ENCODE measurements around the gene CBX7. TPM values are rescaled to one million over a fixed set of nuclear protein-coding genes. Genes with fewer than 3 reads are reported as not detected.

The CBX7 gene
- total and polyA plus RNA-seq, 4 donors: 2.2 to 21.8 (median 14.9) TPM

- Histone ChIP-seq H3K4me1 (ENCODE audit: control insufficient read depth in 4 of 4, insufficient read depth in 4 of 4, low read length in 3 of 4) (peaks cover 16 to 53% (median 38%) of the 10 kb centered on the region in 4 donors), H3K9me3 (ENCODE audit: control insufficient read depth in 4 of 4, low read length in 3 of 4) (no peaks in the 10 kb centered on the region), H3K36me3 (ENCODE audit: control insufficient read depth in 4 of 4, insufficient read depth in 3 of 4, low read depth in 1 of 4, low read length in 3 of 4) (peaks cover 0 to 4% (median under 1%) of the 10 kb centered on the region in 4 donors), H3K9ac (ENCODE audit: low read depth in 1 of 2, low read length in 2 of 2) (no peak overlapping the region), H3K27ac (ENCODE audit: low read depth in 1 of 2, low read length in 2 of 2) (no peak overlapping the region), H3K27me3 (ENCODE audit: control insufficient read depth in 4 of 4, insufficient read depth in 4 of 4, low read length in 3 of 4) (no peaks in the 10 kb centered on the region), H3K4me3 (ENCODE audit: low read depth in 1 of 3, low read length in 3 of 3) (no peak overlapping the region)
- peak; percentile 35 for DNase-seq (ENCODE audit: low spot score)
- WGBS: 88% methylated on average over 16 of the region's 16 CpGs
- TF ChIP-seq HNF4A (conservative IDR thresholded peaks at IDR 0.05) (no peak), EGR1 (IDR thresholded peaks at IDR 0.05; ENCODE audit: low read depth in 2 of 2) (no peak), YY1 (IDR thresholded peaks at IDR 0.05) (no peak), RAD21 (IDR thresholded peaks at IDR 0.05) (no peak), SP1 (IDR thresholded peaks at IDR 0.05) (no peak)
- TF ChIP-seq, protein P1, sequence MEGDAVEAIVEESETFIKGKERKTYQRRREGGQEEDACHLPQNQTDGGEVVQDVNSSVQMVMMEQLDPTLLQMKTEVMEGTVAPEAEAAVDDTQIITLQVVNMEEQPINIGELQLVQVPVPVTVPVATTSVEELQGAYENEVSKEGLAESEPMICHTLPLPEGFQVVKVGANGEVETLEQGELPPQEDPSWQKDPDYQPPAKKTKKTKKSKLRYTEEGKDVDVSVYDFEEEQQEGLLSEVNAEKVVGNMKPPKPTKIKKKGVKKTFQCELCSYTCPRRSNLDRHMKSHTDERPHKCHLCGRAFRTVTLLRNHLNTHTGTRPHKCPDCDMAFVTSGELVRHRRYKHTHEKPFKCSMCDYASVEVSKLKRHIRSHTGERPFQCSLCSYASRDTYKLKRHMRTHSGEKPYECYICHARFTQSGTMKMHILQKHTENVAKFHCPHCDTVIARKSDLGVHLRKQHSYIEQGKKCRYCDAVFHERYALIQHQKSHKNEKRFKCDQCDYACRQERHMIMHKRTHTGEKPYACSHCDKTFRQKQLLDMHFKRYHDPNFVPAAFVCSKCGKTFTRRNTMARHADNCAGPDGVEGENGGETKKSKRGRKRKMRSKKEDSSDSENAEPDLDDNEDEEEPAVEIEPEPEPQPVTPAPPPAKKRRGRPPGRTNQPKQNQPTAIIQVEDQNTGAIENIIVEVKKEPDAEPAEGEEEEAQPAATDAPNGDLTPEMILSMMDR (IDR thresholded peaks at IDR 0.05; ENCODE audit: low read depth, low read length, missing input control): no peak
- TF ChIP-seq, protein P2, sequence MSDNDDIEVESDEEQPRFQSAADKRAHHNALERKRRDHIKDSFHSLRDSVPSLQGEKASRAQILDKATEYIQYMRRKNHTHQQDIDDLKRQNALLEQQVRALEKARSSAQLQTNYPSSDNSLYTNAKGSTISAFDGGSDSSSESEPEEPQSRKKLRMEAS (IDR thresholded peaks at IDR 0.05): no peak
These were observed 2.3 kb downstream of the CBX7 start for GRCh38 chr22:39149915-39150847.

DNA sequence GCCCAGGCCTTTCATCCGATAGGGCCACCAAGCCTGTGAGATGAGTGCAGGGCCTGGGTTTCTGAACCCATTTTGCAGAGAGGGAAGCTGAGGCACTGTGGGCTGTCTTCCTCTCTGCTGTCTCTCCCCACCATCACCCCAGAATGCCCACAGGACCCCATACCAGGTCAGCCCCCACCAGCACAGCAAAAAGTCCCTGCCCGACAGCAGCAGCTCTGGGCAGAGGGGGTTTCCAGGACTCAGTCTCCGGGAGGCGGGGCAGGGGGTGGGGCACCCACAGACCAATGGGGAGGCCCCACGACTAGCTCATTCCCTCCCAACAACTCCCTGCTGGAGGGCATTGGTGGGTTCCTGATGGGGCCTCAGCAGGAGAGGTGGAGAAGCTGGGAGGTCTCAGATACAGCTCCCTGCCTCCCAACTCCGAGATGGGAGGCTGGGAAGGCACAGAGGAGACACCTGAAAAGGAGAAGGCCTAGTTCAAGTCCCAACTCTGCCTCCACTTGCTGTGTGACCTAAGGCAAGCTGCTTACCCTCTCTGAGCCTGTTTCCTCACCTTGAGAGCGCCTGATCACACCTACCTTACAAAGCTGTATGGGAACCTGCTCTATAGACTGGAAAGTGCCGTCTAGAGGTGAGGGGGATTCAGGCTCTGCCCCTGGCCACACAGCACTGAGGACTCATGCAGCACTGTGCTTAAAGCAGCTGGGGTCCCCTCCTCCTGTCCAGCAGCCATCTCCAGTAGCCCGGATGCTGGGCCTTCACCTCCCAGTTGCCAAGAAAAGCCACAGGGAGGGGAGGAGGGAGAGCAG lies 3.5 kb downstream of the CBX7 start:
- Histone ChIP-seq H3K27ac (ENCODE audit: low read depth in 1 of 2, low read length in 2 of 2) (peak overlapping the region; percentile 23 to 44), H3K4me1 (ENCODE audit: control insufficient read depth in 4 of 4, insufficient read depth in 4 of 4, low read length in 3 of 4) (peaks cover 16 to 61% (median 41%) of the 10 kb centered on the region in 4 donors), H3K9ac (ENCODE audit: low read depth in 1 of 2, low read length in 2 of 2) (no peak overlapping the region), H3K9me3 (ENCODE audit: control insufficient read depth in 4 of 4, low read length in 3 of 4) (no peaks in the 10 kb centered on the region), H3K27me3 (ENCODE audit: control insufficient read depth in 4 of 4, insufficient read depth in 4 of 4, low read length in 3 of 4) (no peaks in the 10 kb centered on the region), H3K36me3 (ENCODE audit: control insufficient read depth in 4 of 4, insufficient read depth in 3 of 4, low read depth in 1 of 4, low read length in 3 of 4) (peaks cover 0 to 4% (median under 1%) of the 10 kb centered on the region in 4 donors), H3K4me3 (ENCODE audit: low read depth in 1 of 3, low read length in 3 of 3) (no peak overlapping the region)
- TF ChIP-seq NR2F2 (IDR thresholded peaks at IDR 0.05): no peak
- no peak for TF ChIP-seq GABPA (IDR thresholded peaks at IDR 0.05 in 1 of 2, conservative IDR thresholded peaks at IDR 0.05 in 1 of 2)
- TF ChIP-seq EGR1 (IDR thresholded peaks at IDR 0.05; ENCODE audit: low read depth in 2 of 2): no peak
- TF ChIP-seq REST (IDR thresholded peaks at IDR 0.05): no peak
- no peak for TF ChIP-seq FOXA1 (IDR thresholded peaks at IDR 0.05)
- TF ChIP-seq ATF3 (IDR thresholded peaks at IDR 0.05): no peak
- TF ChIP-seq, protein P1 (IDR thresholded peaks at IDR 0.05; ENCODE audit: low read depth, low read length, missing input control): no peak
- TF ChIP-seq, protein P2 (IDR thresholded peaks at IDR 0.05): no peak
- TF ChIP-seq FOXA2 (IDR thresholded peaks at IDR 0.05): no peak
- no peak for TF ChIP-seq HNF4A (conservative IDR thresholded peaks at IDR 0.05)
- TF ChIP-seq TAF1 (conservative IDR thresholded peaks at IDR 0.05): no peak
- TF ChIP-seq RAD21 (IDR thresholded peaks at IDR 0.05): no peak
- TF ChIP-seq HNF4G (IDR thresholded peaks at IDR 0.05): no peak
- no peak for TF ChIP-seq SP1 (IDR thresholded peaks at IDR 0.05)
- TF ChIP-seq JUND (IDR thresholded peaks at IDR 0.05): no peak
- peak; percentile 66 for DNase-seq (ENCODE audit: low spot score)
- 75% methylated on average over 9 of the region's 9 CpGs for WGBS
